ENCODE measurements around the gene CDH3.

The CDH3 gene

DNA sequence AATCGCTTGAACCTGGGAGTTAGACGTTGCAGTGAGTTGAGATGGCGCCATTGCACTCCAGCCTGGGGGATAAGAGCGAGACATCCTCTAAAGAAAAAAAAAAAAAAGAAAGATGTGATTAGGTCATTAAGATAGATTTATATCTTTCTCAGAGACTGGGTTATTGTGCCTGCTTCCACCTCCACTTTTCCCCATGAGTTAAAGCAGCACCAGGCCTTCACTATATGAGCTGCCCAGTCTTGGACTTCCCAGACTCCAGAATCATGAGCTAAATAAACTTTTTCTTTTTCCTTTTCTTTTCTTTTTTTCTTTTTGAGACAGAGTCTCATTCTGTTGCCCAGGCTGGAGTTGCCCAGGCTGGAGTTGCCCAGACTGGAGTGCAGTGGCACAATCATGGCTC, 72.6 kb downstream of the CDH3 start:
- Histone ChIP-seq H3K27ac (ENCODE audit: low read length) (no peak overlapping the region), H3K9me2 (replicated peaks; ENCODE audit: insufficient read depth, low read length) (no peaks in the 10 kb centered on the region), H3F3A (ENCODE audit: insufficient read depth, low read length) (no peaks in the 10 kb centered on the region), H3K4me2 (ENCODE audit: low read depth, low read length) (no peak overlapping the region), H3K9ac (ENCODE audit: low read length) (no peak overlapping the region), H2AFZ (ENCODE audit: low read length) (no peak overlapping the region), H3K9me3 (replicated peaks; ENCODE audit: insufficient read depth, low read length) (no peaks in the 10 kb centered on the region), H4K20me1 (ENCODE audit: insufficient read depth, low read length) (no peaks in the 10 kb centered on the region), H3K79me2 (ENCODE audit: low read length) (no peaks in the 10 kb centered on the region), H3K27me3 (replicated peaks; ENCODE audit: insufficient read depth, low read length) (no peaks in the 10 kb centered on the region), H3K4me1 (ENCODE audit: low read length) (no peaks in the 10 kb centered on the region), H3K4me3 (ENCODE audit: low read length) (no peak overlapping the region), H3K36me3 (replicated peaks; ENCODE audit: insufficient read depth, low read length) (no peaks in the 10 kb centered on the region)
- DNase-seq, result no peak
- TF ChIP-seq, protein P1, sequence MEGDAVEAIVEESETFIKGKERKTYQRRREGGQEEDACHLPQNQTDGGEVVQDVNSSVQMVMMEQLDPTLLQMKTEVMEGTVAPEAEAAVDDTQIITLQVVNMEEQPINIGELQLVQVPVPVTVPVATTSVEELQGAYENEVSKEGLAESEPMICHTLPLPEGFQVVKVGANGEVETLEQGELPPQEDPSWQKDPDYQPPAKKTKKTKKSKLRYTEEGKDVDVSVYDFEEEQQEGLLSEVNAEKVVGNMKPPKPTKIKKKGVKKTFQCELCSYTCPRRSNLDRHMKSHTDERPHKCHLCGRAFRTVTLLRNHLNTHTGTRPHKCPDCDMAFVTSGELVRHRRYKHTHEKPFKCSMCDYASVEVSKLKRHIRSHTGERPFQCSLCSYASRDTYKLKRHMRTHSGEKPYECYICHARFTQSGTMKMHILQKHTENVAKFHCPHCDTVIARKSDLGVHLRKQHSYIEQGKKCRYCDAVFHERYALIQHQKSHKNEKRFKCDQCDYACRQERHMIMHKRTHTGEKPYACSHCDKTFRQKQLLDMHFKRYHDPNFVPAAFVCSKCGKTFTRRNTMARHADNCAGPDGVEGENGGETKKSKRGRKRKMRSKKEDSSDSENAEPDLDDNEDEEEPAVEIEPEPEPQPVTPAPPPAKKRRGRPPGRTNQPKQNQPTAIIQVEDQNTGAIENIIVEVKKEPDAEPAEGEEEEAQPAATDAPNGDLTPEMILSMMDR (IDR thresholded peaks at IDR 0.05; ENCODE audit: low read length), result no peak
- no peak for TF ChIP-seq EZH2 (optimal IDR thresholded peaks at IDR 0.05; ENCODE audit: low read depth, low read length)
- TF ChIP-seq EZH2phosphoT487 (IDR thresholded peaks at IDR 0.05; ENCODE audit: low read length), result no peak

DNA sequence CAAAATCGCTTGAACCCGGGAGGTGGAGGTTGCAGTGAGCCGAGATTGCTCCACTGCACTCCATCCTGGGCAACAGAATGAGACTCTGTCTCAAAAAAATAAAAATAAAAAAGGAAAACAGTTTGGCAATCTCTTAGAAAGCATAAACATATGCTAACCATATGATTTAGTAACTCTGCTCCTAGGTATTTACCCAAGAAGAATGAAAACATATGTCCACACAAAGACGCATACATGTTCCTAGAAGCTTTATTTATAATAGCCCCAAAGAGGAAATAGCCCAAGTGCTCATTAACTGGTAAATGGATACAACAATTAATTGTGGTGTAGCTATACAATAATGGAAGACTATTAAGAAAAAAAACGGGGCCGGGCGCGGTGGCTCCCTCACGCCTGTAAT, 73.5 kb downstream of the CDH3 start:
- DNase-seq, result no peak
- Histone ChIP-seq H3K9me2 (replicated peaks; ENCODE audit: insufficient read depth, low read length) (no peaks in the 10 kb centered on the region), H3K79me2 (ENCODE audit: low read length) (no peaks in the 10 kb centered on the region), H3K4me3 (ENCODE audit: low read length) (no peak overlapping the region), H3K36me3 (replicated peaks; ENCODE audit: insufficient read depth, low read length) (no peaks in the 10 kb centered on the region), H3F3A (ENCODE audit: insufficient read depth, low read length) (no peaks in the 10 kb centered on the region), H3K27me3 (replicated peaks; ENCODE audit: insufficient read depth, low read length) (no peaks in the 10 kb centered on the region), H3K9ac (ENCODE audit: low read length) (no peak overlapping the region), H3K4me2 (ENCODE audit: low read depth, low read length) (no peak overlapping the region), H3K4me1 (ENCODE audit: low read length) (no peaks in the 10 kb centered on the region), H2AFZ (ENCODE audit: low read length) (no peak overlapping the region), H3K9me3 (replicated peaks; ENCODE audit: insufficient read depth, low read length) (no peaks in the 10 kb centered on the region), H3K27ac (ENCODE audit: low read length) (no peak overlapping the region), H4K20me1 (ENCODE audit: insufficient read depth, low read length) (no peaks in the 10 kb centered on the region)
- TF ChIP-seq, protein P1 (IDR thresholded peaks at IDR 0.05; ENCODE audit: low read length), result no peak
- TF ChIP-seq EZH2phosphoT487 (IDR thresholded peaks at IDR 0.05; ENCODE audit: low read length) (no peak), EZH2 (optimal IDR thresholded peaks at IDR 0.05; ENCODE audit: low read depth, low read length) (no peak)

DNA sequence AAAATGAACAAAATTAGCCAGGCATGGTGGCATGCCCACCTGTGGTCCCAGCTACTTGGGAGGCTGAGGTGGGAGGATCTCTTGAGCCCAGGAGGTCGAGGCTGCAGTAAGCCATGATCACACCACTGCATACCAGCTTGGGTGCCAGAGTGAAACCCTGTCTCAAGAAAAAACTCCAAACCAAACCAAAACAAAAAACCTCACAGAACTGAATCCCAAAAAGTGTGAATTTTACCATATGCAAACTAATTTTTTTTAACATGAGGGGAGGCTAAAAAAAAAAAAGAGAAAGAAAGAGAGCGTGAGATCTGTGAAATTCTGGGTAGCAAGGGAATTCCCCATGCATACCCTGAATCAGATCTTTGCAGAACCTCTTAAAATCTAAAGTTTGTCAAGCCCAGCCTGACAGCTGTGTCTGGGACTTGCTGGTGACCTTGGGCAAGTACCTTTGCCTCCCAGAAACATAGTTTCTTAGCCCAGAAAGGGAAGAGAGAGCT, 74.9 kb downstream of the CDH3 start:
- Histone ChIP-seq H3K36me3 (replicated peaks; ENCODE audit: insufficient read depth, low read length) (no peaks in the 10 kb centered on the region), H3F3A (ENCODE audit: insufficient read depth, low read length) (no peaks in the 10 kb centered on the region), H3K27me3 (replicated peaks; ENCODE audit: insufficient read depth, low read length) (no peaks in the 10 kb centered on the region), H3K4me1 (ENCODE audit: low read length) (no peaks in the 10 kb centered on the region), H3K9me3 (replicated peaks; ENCODE audit: insufficient read depth, low read length) (no peaks in the 10 kb centered on the region), H3K4me2 (ENCODE audit: low read depth, low read length) (no peak overlapping the region), H2AFZ (ENCODE audit: low read length) (no peak overlapping the region), H3K9me2 (replicated peaks; ENCODE audit: insufficient read depth, low read length) (no peaks in the 10 kb centered on the region), H3K27ac (ENCODE audit: low read length) (no peak overlapping the region), H4K20me1 (ENCODE audit: insufficient read depth, low read length) (no peaks in the 10 kb centered on the region), H3K9ac (ENCODE audit: low read length) (no peak overlapping the region), H3K4me3 (ENCODE audit: low read length) (no peak overlapping the region), H3K79me2 (ENCODE audit: low read length) (no peaks in the 10 kb centered on the region)
- DNase-seq, result no peak
- no peak for TF ChIP-seq EZH2phosphoT487 (IDR thresholded peaks at IDR 0.05; ENCODE audit: low read length)
- TF ChIP-seq EZH2 (optimal IDR thresholded peaks at IDR 0.05; ENCODE audit: low read depth, low read length), result no peak
- TF ChIP-seq, protein P1 (IDR thresholded peaks at IDR 0.05; ENCODE audit: low read length), result no peak

Data from MM.1S (cell line).